ENCODE data around the gene EIF6. TPM values are rescaled to one million over a fixed set of nuclear protein-coding genes. Genes with fewer than 3 reads are reported as not detected.

Gene EIF6
- total RNA-seq, 4 donors from 2014 or later: 69.5 to 110 (median 86.8) TPM

DNA sequence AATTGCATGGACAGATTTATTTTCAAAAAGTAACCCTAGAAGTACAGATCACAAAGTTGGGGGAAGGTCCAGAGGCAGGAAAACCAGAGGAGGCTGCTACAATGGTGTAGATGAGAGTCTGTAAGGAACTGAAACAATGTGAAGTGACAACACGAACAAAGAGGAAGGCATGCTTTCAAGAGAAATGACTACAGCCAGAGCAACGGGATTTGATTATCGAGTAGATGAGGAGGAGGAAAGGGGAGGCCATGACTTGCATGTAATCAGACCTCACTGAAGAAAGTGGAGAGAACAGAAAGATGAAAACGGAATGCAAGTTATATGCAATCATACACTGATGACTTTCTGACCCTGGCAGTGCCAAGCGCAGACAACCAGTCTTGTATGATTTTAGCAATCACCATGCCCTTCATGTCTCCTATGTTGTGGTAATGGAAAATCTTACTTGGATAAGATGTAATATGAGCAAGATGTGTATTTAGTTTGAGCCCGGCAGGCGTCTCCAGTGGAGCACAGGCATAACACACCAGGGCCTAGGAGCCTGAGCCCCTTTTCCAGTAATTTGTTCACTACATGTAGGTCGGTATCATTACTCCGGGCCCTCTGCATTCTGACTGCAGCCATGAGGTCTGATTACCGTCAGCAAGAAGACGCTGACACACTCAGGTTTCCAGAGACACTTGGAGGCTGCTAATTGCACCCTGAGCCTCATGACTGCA is 41.6 kb upstream of the EIF6 start:
- no peaks in the 10 kb centered on the region for H3K27me3 ChIP-seq
- TF ChIP-seq EP300 (IDR thresholded peaks at IDR 0.05) (no peak), POLR2A (IDR thresholded peaks at IDR 0.05) (no peak)
- TF ChIP-seq, protein P1, sequence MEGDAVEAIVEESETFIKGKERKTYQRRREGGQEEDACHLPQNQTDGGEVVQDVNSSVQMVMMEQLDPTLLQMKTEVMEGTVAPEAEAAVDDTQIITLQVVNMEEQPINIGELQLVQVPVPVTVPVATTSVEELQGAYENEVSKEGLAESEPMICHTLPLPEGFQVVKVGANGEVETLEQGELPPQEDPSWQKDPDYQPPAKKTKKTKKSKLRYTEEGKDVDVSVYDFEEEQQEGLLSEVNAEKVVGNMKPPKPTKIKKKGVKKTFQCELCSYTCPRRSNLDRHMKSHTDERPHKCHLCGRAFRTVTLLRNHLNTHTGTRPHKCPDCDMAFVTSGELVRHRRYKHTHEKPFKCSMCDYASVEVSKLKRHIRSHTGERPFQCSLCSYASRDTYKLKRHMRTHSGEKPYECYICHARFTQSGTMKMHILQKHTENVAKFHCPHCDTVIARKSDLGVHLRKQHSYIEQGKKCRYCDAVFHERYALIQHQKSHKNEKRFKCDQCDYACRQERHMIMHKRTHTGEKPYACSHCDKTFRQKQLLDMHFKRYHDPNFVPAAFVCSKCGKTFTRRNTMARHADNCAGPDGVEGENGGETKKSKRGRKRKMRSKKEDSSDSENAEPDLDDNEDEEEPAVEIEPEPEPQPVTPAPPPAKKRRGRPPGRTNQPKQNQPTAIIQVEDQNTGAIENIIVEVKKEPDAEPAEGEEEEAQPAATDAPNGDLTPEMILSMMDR (IDR thresholded peaks at IDR 0.05): no peak
- no peak overlapping the region for H3K4me3 ChIP-seq
- peaks cover 0 to 6% (median 0%) of the 10 kb centered on the region in 4 donors for H3K4me1 ChIP-seq
- no peak for DNase-seq (ENCODE audit: low spot score in 2 of 2)
- H3K27ac ChIP-seq: no peak overlapping the region
- 74 to 84% methylated on average over 11 of the region's 11 CpGs for WGBS, 2 donors
- no peaks in the 10 kb centered on the region for H3K9me3 ChIP-seq
- peaks cover 0 to 26% (median 0%) of the 10 kb centered on the region in 3 donors for H3K36me3 ChIP-seq

DNA sequence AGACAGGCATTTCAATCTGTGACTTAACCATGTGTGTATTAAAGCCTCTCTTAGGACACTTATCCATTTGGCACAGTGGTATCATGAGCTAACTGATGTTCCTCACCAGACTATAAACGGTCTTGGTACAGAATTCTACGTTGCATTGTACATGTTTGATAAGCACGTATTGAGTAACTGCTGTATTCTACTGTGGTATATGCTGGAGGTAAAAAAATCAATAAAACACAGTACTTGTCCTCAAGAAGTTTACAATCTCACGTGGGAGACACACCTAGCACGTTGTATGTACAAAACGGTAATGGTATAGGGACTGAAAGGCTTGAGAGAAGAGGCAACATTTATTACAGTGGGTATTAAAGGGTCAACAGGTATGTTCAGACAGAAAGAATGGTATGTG is 40.8 kb upstream of the EIF6 start:
- DNase-seq (ENCODE audit: low spot score in 2 of 2): no peak
- Histone ChIP-seq H3K27me3 (no peaks in the 10 kb centered on the region), H3K4me3 (no peak overlapping the region), H3K27ac (no peak overlapping the region), H3K4me1 (peaks cover 0 to 6% (median 0%) of the 10 kb centered on the region in 4 donors), H3K9me3 (no peaks in the 10 kb centered on the region), H3K36me3 (peaks cover 0 to 33% (median 0%) of the 10 kb centered on the region in 3 donors)
- TF ChIP-seq, protein P1 (IDR thresholded peaks at IDR 0.05): no peak
- TF ChIP-seq POLR2A (IDR thresholded peaks at IDR 0.05): no peak
- no peak for TF ChIP-seq EP300 (IDR thresholded peaks at IDR 0.05)
- 86 to 94% methylated on average over 6 of the region's 6 CpGs for WGBS, 2 donors

DNA sequence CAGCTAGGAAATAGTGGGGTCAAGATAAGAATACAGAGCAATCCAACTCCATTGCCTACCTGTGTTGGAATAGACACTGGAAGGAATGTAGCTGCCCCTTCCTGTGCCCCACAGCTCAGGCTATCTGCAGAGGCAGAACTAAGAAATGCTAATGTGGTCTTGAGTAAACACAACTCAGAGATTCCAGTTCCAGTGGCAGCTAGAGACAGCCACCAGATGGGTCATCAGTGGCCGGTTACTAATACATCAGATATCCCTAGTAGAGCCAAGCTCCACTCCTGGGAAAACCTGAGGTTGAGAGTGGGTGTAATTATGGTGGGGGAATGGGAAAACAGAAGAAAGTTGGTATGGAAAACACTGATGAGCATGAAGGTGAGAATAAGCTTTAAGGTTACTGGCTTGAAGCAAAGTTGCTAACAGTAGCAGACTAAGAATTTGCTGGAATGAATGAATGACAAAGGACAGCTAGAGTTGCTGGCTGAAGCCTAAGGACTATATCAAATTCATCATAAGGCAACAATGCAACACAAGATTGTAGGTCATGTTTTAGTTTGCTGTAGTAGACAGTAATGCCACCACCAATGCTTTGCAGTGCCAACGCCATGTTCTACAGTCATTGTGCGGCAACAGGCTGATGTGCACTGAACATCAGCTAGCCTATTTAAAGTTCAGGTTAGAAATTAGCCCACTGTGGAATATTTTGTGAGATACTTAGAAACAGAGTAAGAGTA is 36.0 kb upstream of the EIF6 start:
- Histone ChIP-seq H3K9me3 (no peaks in the 10 kb centered on the region), H3K27me3 (no peaks in the 10 kb centered on the region), H3K36me3 (peaks cover 0 to 41% (median 0%) of the 10 kb centered on the region in 3 donors), H3K27ac (no peak overlapping the region), H3K4me1 (peaks cover 0 to 3% (median 0%) of the 10 kb centered on the region in 4 donors), H3K4me3 (no peak overlapping the region)
- no peak for TF ChIP-seq POLR2A (IDR thresholded peaks at IDR 0.05)
- WGBS, 2 donors: 94 to 97% methylated on average over 3 of the region's 3 CpGs
- no peak for DNase-seq (ENCODE audit: low spot score in 2 of 2)

DNA sequence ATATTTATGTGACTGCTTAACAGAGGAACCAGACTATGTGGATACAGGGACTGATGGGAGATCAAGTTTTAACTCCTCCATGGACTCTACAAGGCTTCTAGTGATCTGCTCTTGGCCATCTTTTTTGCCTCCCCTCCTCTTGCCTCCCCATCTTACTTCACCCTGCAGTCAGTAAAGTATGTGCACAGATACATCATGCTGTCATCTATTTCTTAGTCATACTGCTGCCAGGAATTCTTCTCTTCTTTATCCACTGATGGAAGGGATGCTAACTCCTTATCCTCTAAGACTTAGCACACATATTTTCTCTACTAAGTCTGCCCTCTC is 35.3 kb upstream of the EIF6 start:
- Histone ChIP-seq H3K36me3 (peaks cover 0 to 46% (median 0%) of the 10 kb centered on the region in 3 donors), H3K4me1 (peaks cover 0 to 3% (median 0%) of the 10 kb centered on the region in 4 donors), H3K4me3 (no peak overlapping the region), H3K27me3 (no peaks in the 10 kb centered on the region), H3K27ac (no peak overlapping the region), H3K9me3 (no peaks in the 10 kb centered on the region)
- TF ChIP-seq POLR2A (IDR thresholded peaks at IDR 0.05) (no peak), EP300 (IDR thresholded peaks at IDR 0.05) (no peak)
- TF ChIP-seq, protein P1 (IDR thresholded peaks at IDR 0.05): no peak
- no peak for DNase-seq (ENCODE audit: low spot score in 2 of 2)

DNA sequence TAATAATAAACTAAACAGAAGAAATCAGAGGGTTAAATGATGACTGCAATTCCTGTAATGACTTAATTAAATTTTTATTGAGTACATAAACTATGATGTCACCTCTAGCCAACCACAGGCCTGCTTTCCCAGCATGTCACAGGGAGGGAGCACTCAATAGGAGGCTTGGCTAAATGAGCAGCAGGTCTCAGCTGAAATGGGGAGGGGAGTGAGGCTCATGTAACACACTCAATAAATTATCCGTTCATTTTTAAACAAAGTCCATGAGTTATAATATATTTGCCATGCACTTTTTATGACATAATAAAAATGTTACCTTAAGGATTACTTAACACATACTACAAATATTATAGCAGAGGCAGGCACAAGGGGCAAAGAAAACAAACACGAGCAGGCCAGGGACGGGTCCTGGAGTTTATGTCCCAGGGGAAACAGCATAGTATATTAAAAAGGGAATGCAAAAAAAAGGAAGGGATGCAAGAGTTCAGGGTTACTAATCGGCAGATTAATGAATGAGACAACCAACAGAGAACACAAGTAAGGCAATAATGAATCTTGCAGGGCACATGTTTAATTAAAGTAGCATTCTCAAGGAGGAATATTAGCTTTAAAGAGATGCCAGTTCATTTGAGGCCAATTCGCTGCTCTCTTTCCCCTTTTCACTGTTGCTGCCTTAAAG is 34.8 kb upstream of the EIF6 start:
- no peaks in the 10 kb centered on the region for H3K27me3 ChIP-seq
- TF ChIP-seq EP300 (IDR thresholded peaks at IDR 0.05): no peak
- no peak overlapping the region for H3K4me3 ChIP-seq
- no peak for DNase-seq (ENCODE audit: low spot score in 2 of 2)
- peak overlapping the region in 1 of 4 donors; percentile 41 for H3K27ac ChIP-seq
- H3K36me3 ChIP-seq: peaks cover 0 to 50% (median 0%) of the 10 kb centered on the region in 3 donors
- peaks cover 0 to 3% (median 0%) of the 10 kb centered on the region in 4 donors for H3K4me1 ChIP-seq
- 49 to 64% methylated on average over 5 of the region's 5 CpGs for WGBS, 2 donors
- H3K9me3 ChIP-seq: no peaks in the 10 kb centered on the region

Measured in tibial nerve (tissue), 4 donors.